Pancreas (tissue), 10 donors: ENCODE measurements around the gene ICAM2. TPM values are rescaled to one million over a fixed set of nuclear protein-coding genes. Genes with fewer than 3 reads are reported as not detected.

Experiments
- ATAC-seq, 4 donors: fragments of 200-7000 bp; cut with Tn5 transposase; one replicate each; pipeline versions ENCODE4 v1.8.0 to v1.9.1; 2020; ENCODE audit warnings: mild to moderate bottlenecking in 4 of 4, moderate library complexity in 4 of 4
- DNase-seq, 6 donors: peaks; one replicate each; pipeline ENCODE4 v3.0.0-alpha.2; 2020
- FAIRE-seq: peaks from 2 replicates; lab custom pipeline; 2012; peaks lifted over from hg19 to GRCh38; lab: Jason Lieb, UNC
- H3K27ac ChIP-seq, 4 donors: fragments of 200-600 bp; sonication (generic); 1 replicate in 3 of 4; 2 replicates in 1 of 4; pipeline versions ENCODE4 v1.5.0 to v1.8.0; 2020
- H3K27me3 ChIP-seq, 4 donors: fragments of 200-600 bp; one replicate each; pipeline ENCODE4 v1.8.0; 2021
- H3K36me3 ChIP-seq, 3 donors: fragments of 200-600 bp; sonication (generic) in 1 of 3; one replicate each; pipeline versions ENCODE4 v1.5.0 to v1.8.0; 2020 to 2021
- H3K4me1 ChIP-seq, 3 donors: fragments of 200-600 bp; one replicate each; pipeline ENCODE4 v1.8.0; 2021
- H3K4me3 ChIP-seq, 4 donors: fragments of 200-600 bp; sonication (generic) in 2 of 4; one replicate each; pipeline versions ENCODE4 v1.5.0 to v1.8.0; 2020 to 2021
- H3K9me3 ChIP-seq, 4 donors: fragments of 200-600 bp; one replicate each; pipeline ENCODE4 v1.8.0; 2021
- CTCF ChIP-seq, 4 donors: fragments of 200-600 bp; sonication (generic) in 3 of 4; IDR thresholded peaks; one replicate each; pipeline versions ENCODE4 v1.5.0 to v1.8.0; 2021; ENCODE audit warnings: antibody characterized with exemption in 4 of 4
- WGBS, 2 donors: extraction: QIAGEN DNeasy Blood & Tissue Kit; methylation state at CpG; one replicate each; pipeline ENCODE4 v1.1.7; 2013; 5-methylcytosine and 5-hydroxymethylcytosine counted together
- intact Hi-C, 3 donors: fragments of 100-400 bp; cut with DNase I; formaldehyde crosslinking; loops; one replicate each; pipeline versions ENCODE4 v1.11.1 to v1.14.2; 2022
- polyA plus RNA-seq, 2 donors: library from polyadenylated mRNA; stranded (reverse); fragments of 200-250 nt; gene quantifications; one replicate each; pipeline ENCODE4 v1.2.3, GENCODE V29; 2013
- total RNA-seq, 6 donors: library from RNA; stranded (reverse); fragmentation: NEBNext Ultra II Directional in 4 of 6; extraction: Animal tissue kit (Norgen Biotek cat#: 25700) in 4 of 6; gene quantifications; one replicate each; pipeline versions ENCODE4 v1.2.1 to v1.2.4, GENCODE V29; 2021 to 2023
- donor health status: healthy with polysubstance abuse.
- donor health status: DM: no; HTN: no; CAD: no; lungs with moderate emphysema.
- donor health status: DM: no; HTN: no; CAD: no.
- donor health status: control.
- donor health status: control.
- donor health status: Bipolar disorder and iron deficiency.
- donor health status: DM: yes; HTN: yes; CAD: no.
- donor health status: DM: no; HTN: no; CAD: no.
- donor health status: DM: no; HTN: no; CAD: no.
- donor health status: DM: yes; HTN: yes; CAD: no.

Gene ICAM2
- total and polyA plus RNA-seq, 8 donors = 4.9 to 19.1 (median 7.4) TPM

- H3K27me3 ChIP-seq = no peaks in the 10 kb centered on the region
- TF ChIP-seq CTCF (IDR thresholded peaks at IDR 0.05) = no peak
- no peak overlapping the region for H3K27ac ChIP-seq
- no peaks in the 10 kb centered on the region for H3K4me1 ChIP-seq
- intact Hi-C loops = no loop called here
- H3K9me3 ChIP-seq = no peaks in the 10 kb centered on the region
- ATAC-seq (no peak), FAIRE-seq (no peak), DNase-seq (no peak)
- H3K4me3 ChIP-seq = no peak overlapping the region
- 80 to 86% methylated on average over 4 of the region's 4 CpGs for WGBS, 2 donors
- H3K36me3 ChIP-seq = no peaks in the 10 kb centered on the region
Measured at GRCh38 chr17:63955791-63956190, 64.6 kb downstream of the ICAM2 start.

- H3K4me1 ChIP-seq = no peaks in the 10 kb centered on the region
- no peaks in the 10 kb centered on the region for H3K27me3 ChIP-seq
- intact Hi-C loops = no loop called here
- ATAC-seq = no peak
- no peaks in the 10 kb centered on the region for H3K9me3 ChIP-seq
- H3K36me3 ChIP-seq = no peaks in the 10 kb centered on the region
- DNase-seq = no peak
- H3K4me3 ChIP-seq = no peak overlapping the region
- 68 to 78% methylated on average over 11 of the region's 11 CpGs for WGBS, 2 donors
- TF ChIP-seq CTCF (IDR thresholded peaks at IDR 0.05) = no peak
- no peak for FAIRE-seq
- H3K27ac ChIP-seq = no peak overlapping the region
Measured at GRCh38 chr17:63955232-63955631, 65.2 kb downstream of the ICAM2 start.

- Histone ChIP-seq H3K4me3 (no peak overlapping the region), H3K9me3 (no peaks in the 10 kb centered on the region), H3K36me3 (no peaks in the 10 kb centered on the region), H3K27me3 (no peaks in the 10 kb centered on the region), H3K4me1 (no peaks in the 10 kb centered on the region), H3K27ac (no peak overlapping the region)
- 57 to 65% methylated on average over 10 to 11 of the region's 11 CpGs for WGBS, 2 donors
- TF ChIP-seq CTCF (IDR thresholded peaks at IDR 0.05) = no peak
- FAIRE-seq (no peak), DNase-seq (no peak), ATAC-seq (no peak)
- intact Hi-C loops = no loop called here
Measured at GRCh38 chr17:63954402-63955063, 65.9 kb downstream of the ICAM2 start.

Other genes starting within 250 kb of the ICAM2 start
- gene CCDC47, start 247.0 kb downstream of the ICAM2 start, total RNA-seq = 10 to 100 TPM; 33.2 to 60.3 (median 51.5) TPM
- 10 to 100 TPM; 10.8 to 31.4 TPM for gene CCDC47, start 247.0 kb downstream of the ICAM2 start, polyA plus RNA-seq
- gene DDX42, start 246.5 kb downstream of the ICAM2 start, total RNA-seq = 10 to 100 TPM; 52.6 to 90.4 (median 68.1) TPM
- gene DDX42, start 246.5 kb downstream of the ICAM2 start, polyA plus RNA-seq = 10 to 100 TPM; 81.5 to 84.0 TPM
- gene PSMC5, start 193.2 kb downstream of the ICAM2 start, total RNA-seq = 10 to 100 TPM; 36.5 to 61.1 (median 53.0) TPM
- 100 to 1,000 TPM; 109 to 154 TPM for gene PSMC5, start 193.2 kb downstream of the ICAM2 start, polyA plus RNA-seq
- 10 to 100 TPM in 5 of 6 donors, 1 to 10 TPM in 1; 8.6 to 23.0 (median 12.8) TPM for gene FTSJ3, start 193.0 kb downstream of the ICAM2 start, total RNA-seq
- 10 to 100 TPM; 20.4 to 24.0 TPM for gene FTSJ3, start 193.0 kb downstream of the ICAM2 start, polyA plus RNA-seq
- 10 to 100 TPM; 37.6 to 57.3 (median 47.2) TPM for gene SMARCD2, start 177.9 kb downstream of the ICAM2 start, total RNA-seq
- gene SMARCD2, start 177.9 kb downstream of the ICAM2 start, polyA plus RNA-seq = 10 to 100 TPM; 38.8 to 51.2 TPM
- gene CSH2, start 147.0 kb downstream of the ICAM2 start, total RNA-seq = not detected
- gene CSH2, start 147.0 kb downstream of the ICAM2 start, polyA plus RNA-seq = not detected
- not detected for gene GH2, start 138.7 kb downstream of the ICAM2 start, total RNA-seq
- gene GH2, start 138.7 kb downstream of the ICAM2 start, polyA plus RNA-seq = not detected
- gene CSH1, start 124.1 kb downstream of the ICAM2 start, total RNA-seq = not detected
- gene CSH1, start 124.1 kb downstream of the ICAM2 start, polyA plus RNA-seq = not detected
- not detected for gene CSHL1, start 109.4 kb downstream of the ICAM2 start, total RNA-seq
- gene CSHL1, start 109.4 kb downstream of the ICAM2 start, polyA plus RNA-seq = not detected
- not detected for gene GH1, start 101.8 kb downstream of the ICAM2 start, total RNA-seq
- gene GH1, start 101.8 kb downstream of the ICAM2 start, polyA plus RNA-seq = not detected
- 1 to 10 TPM in 1 of 6 donors, under 1 TPM in 5; 0.20 to 1.2 (median 0.61) TPM for gene CD79B, start 88.3 kb downstream of the ICAM2 start, total RNA-seq
- gene CD79B, start 88.3 kb downstream of the ICAM2 start, polyA plus RNA-seq = 1 to 10 TPM; 1.1 to 1.2 TPM
- gene SCN4A, start 47.7 kb downstream of the ICAM2 start, total RNA-seq = under 1 TPM; 0.04 to 0.41 (median 0.23) TPM
- gene SCN4A, start 47.7 kb downstream of the ICAM2 start, polyA plus RNA-seq = 1 to 10 TPM in 1 of 2 donors, under 1 TPM in 1; 0.23 to 1.7 TPM
- under 1 TPM in 4 of 6 donors, not detected in 2; 0.14 to 0.22 (median 0.20) TPM for gene PRR29, start 22.3 kb downstream of the ICAM2 start, total RNA-seq
- gene PRR29, start 22.3 kb downstream of the ICAM2 start, polyA plus RNA-seq = under 1 TPM; 0.35 to 0.46 TPM
- gene ERN1, start 109.5 kb upstream of the ICAM2 start, total RNA-seq = 100 to 1,000 TPM in 1 of 6 donors, 10 to 100 TPM in 5; 37.0 to 151 (median 42.9) TPM
- gene ERN1, start 109.5 kb upstream of the ICAM2 start, polyA plus RNA-seq = 10 to 100 TPM; 10.4 to 19.8 TPM
- 10 to 100 TPM; 19.5 to 30.3 (median 26.5) TPM for gene TEX2, start 242.6 kb upstream of the ICAM2 start, total RNA-seq
- 1 to 10 TPM; 8.9 TPM for gene TEX2, start 242.6 kb upstream of the ICAM2 start, polyA plus RNA-seq